22Rv1 (cell line): Measurements from ENCODE around the gene OR51B6.

ENCODE experiments used
- CTCF ChIP-seq: fragments of 450-650 bp; IDR thresholded peaks from 2 replicates; pipeline ENCODE4 v1.5.1; 2017; ENCODE audit warnings: mild to moderate bottlenecking
- ZFX ChIP-seq: fragments of 450-650 bp; IDR thresholded peaks from 2 replicates; pipeline ENCODE4 v1.6.1; 2017; ENCODE audit warnings: antibody characterized with exemption, borderline replicate concordance

- TF ChIP-seq CTCF (no peak), ZFX (no peak)
Measured at GRCh38 chr11:5307256-5308019, 43.9 kb upstream of the OR51B6 start.
